Dermis microvascular lymphatic vessel endothelial cell (primary cell): Measurements from ENCODE around the gene NOCT. TPM values are rescaled to one million over a fixed set of nuclear protein-coding genes. Genes with fewer than 3 reads are reported as not detected.
"Not testable (repeated sequence)": the region's sequence is repeated elsewhere in the genome, so short reads cannot be mapped to it uniquely, and the experiment has no call there.

Experiments used
- DNase-seq, 2 donors: peaks; one replicate each; pipeline versions ENCODE4 v3.0.0 to v3.0.0-alpha.2; 2010; ENCODE audit warnings: low read depth in 2 of 2
- total RNA-seq: library from RNA; depleted of rRNA; stranded (reverse); fragments of >200 nt; gene quantifications from 2 replicates; pipeline ENCODE4 v1.2.1, GENCODE V29; 2014

The NOCT gene
- total RNA-seq, 1 donor from 2014 or later: 29.4 TPM

GRCh38 chr4:139044291-139044690 lies 28.7 kb downstream of the NOCT start:
- DNase-seq: no peak

GRCh38 chr4:139048026-139048425 lies 32.4 kb downstream of the NOCT start:
- no peak for DNase-seq

- no peak for DNase-seq
Observed at GRCh38 chr4:139050446-139050845, 34.9 kb downstream of the NOCT start.

GRCh38 chr4:139053909-139054308 lies 38.3 kb downstream of the NOCT start:
- no peak for DNase-seq

- DNase-seq: no peak
Observed at GRCh38 chr4:139054791-139055505, 39.4 kb downstream of the NOCT start.

GRCh38 chr4:139059026-139059425 lies 43.4 kb downstream of the NOCT start:
- not testable (repeated sequence) for DNase-seq

GRCh38 chr4:139060591-139060990 lies 45.0 kb downstream of the NOCT start:
- DNase-seq: no peak

GRCh38 chr4:139076016-139076744 lies 60.6 kb downstream of the NOCT start:
- no peak for DNase-seq

- no peak for DNase-seq
Observed at GRCh38 chr4:139077567-139078355, 62.2 kb downstream of the NOCT start.

- no peak for DNase-seq
Observed at GRCh38 chr4:139078926-139079325, 63.3 kb downstream of the NOCT start.

- DNase-seq: peak; percentile 94 to 98
Observed at GRCh38 chr4:139082750-139083606, 67.4 kb downstream of the NOCT start.

- peak in 1 of 2 donors; percentile 80 for DNase-seq
Observed at GRCh38 chr4:139083607-139083955, 68.0 kb downstream of the NOCT start.

GRCh38 chr4:139083956-139084803 lies 68.6 kb downstream of the NOCT start:
- peak; percentile 73 to 93 for DNase-seq

GRCh38 chr4:139084804-139085093 lies 69.2 kb downstream of the NOCT start:
- DNase-seq: no peak

- DNase-seq: peak in 1 of 2 donors; percentile 56
Observed at GRCh38 chr4:139085141-139085540, 69.6 kb downstream of the NOCT start.

GRCh38 chr4:139092271-139092670 lies 76.7 kb downstream of the NOCT start:
- no peak for DNase-seq
